WTC11 (cell line): Measurements from ENCODE around the gene ZNF431. TPM values are rescaled to one million over a fixed set of nuclear protein-coding genes. Genes with fewer than 3 reads are reported as not detected.
"Not testable (repeated sequence)": the region's sequence is repeated elsewhere in the genome, so short reads cannot be mapped to it uniquely, and the experiment has no call there.

Source experiments
- ATAC-seq: fragments of 200-7000 bp; cut with Tn5 transposase; 2 replicates; pipeline ENCODE4 v1.10.0; 2021; ENCODE audit warnings: mild to moderate bottlenecking, moderate library complexity
- CTCF ChIA-PET: fragments of 300-600 bp; sonication (Branson Sonifier 250); formaldehyde crosslinking; loops from one replicate; lab custom pipeline; 2021; ENCODE audit warnings: antibody characterized with exemption; lab: Charles Lee
- POLR2A ChIA-PET: fragments of 350-600 bp; sonication (Branson Sonifier 250); formaldehyde crosslinking; loops from one replicate; lab custom pipeline; 2021; ENCODE audit warnings: antibody characterized with exemption; lab: Charles Lee
- DNase-seq: peaks from one replicate; pipeline ENCODE4 v3.0.0; 2021; ENCODE audit warnings: low spot score
- H3K27ac Mint-ChIP-seq: 2 replicates; pipeline ENCODE4 v1.8.0; 2021; ENCODE audit warnings: mixed read lengths
- H3K27me3 Mint-ChIP-seq: 2 replicates; pipeline ENCODE4 v1.8.0; 2021; ENCODE audit warnings: low read depth, mild to moderate bottlenecking, moderate library complexity, mixed read lengths
- H3K36me3 Mint-ChIP-seq: 2 replicates; pipeline ENCODE4 v1.8.0; 2021; ENCODE audit warnings: mixed read lengths
- H3K4me1 Mint-ChIP-seq: 2 replicates; pipeline ENCODE4 v1.8.0; 2022; ENCODE audit warnings: mixed read lengths
- H3K4me3 Mint-ChIP-seq: 2 replicates; pipeline ENCODE4 v1.8.0; 2021; ENCODE audit warnings: mild to moderate bottlenecking, moderate library complexity, mixed read lengths
- H3K9me3 Mint-ChIP-seq: 2 replicates; pipeline ENCODE4 v1.8.0; 2021; ENCODE audit warnings: mixed read lengths
- ARID4B ChIP-seq: sonication (generic); formaldehyde crosslinking; IDR thresholded peaks from 2 replicates; pipeline ENCODE4 v1.8.0; 2023; ENCODE audit warnings: missing genetic modification reagents, mild to moderate bottlenecking, borderline replicate concordance
- ATF3 ChIP-seq: sonication (generic); formaldehyde crosslinking; conservative IDR thresholded peaks from 2 replicates; pipeline ENCODE4 v1.8.1; 2022; ENCODE audit warnings: mild to moderate bottlenecking, missing genetic modification reagents
- ATF6 ChIP-seq: sonication (generic); formaldehyde crosslinking; IDR thresholded peaks from 2 replicates; pipeline ENCODE4 v1.8.1; 2023; ENCODE audit warnings: mild to moderate bottlenecking, missing genetic modification reagents
- E2F4 ChIP-seq: sonication (generic); formaldehyde crosslinking; IDR thresholded peaks from 2 replicates; pipeline ENCODE4 v1.8.1; 2022; ENCODE audit warnings: low read depth, mild to moderate bottlenecking, moderate library complexity, missing genetic modification reagents, borderline replicate concordance
- ERG ChIP-seq: fragments of 250-450 bp; sonication (Bioruptor Pico); IDR thresholded peaks from 2 replicates; pipeline ENCODE4 v1.8.0; 2021; ENCODE audit warnings: mild to moderate bottlenecking
- FOXP1 ChIP-seq: sonication (generic); formaldehyde crosslinking; IDR thresholded peaks from 2 replicates; pipeline ENCODE4 v1.8.0; 2022; ENCODE audit warnings: missing genetic modification reagents, mild to moderate bottlenecking, moderate library complexity, borderline replicate concordance
- GTF2I ChIP-seq: fragments of 250-450 bp; sonication (Bioruptor Pico); conservative IDR thresholded peaks from 2 replicates; pipeline ENCODE4 v1.4.0; 2021; ENCODE audit warnings: mild to moderate bottlenecking
- MLX ChIP-seq: sonication (generic); formaldehyde crosslinking; IDR thresholded peaks from 2 replicates; pipeline ENCODE4 v1.8.1; 2023; ENCODE audit warnings: mild to moderate bottlenecking, missing genetic modification reagents, moderate library complexity
- MYBL2 ChIP-seq: sonication (generic); formaldehyde crosslinking; IDR thresholded peaks from 2 replicates; pipeline ENCODE4 v1.8.1; 2023; ENCODE audit warnings: mild to moderate bottlenecking, moderate library complexity, missing genetic modification reagents
- NFATC4 ChIP-seq: fragments of 250-450 bp; sonication (Bioruptor Pico); IDR thresholded peaks from 2 replicates; pipeline ENCODE4 v1.9.0; 2021; ENCODE audit warnings: mild to moderate bottlenecking
- NFYB ChIP-seq: sonication (generic); formaldehyde crosslinking; conservative IDR thresholded peaks from 2 replicates; pipeline ENCODE4 v1.8.0; 2022; ENCODE audit warnings: low read depth, missing genetic modification reagents
- NR3C1 ChIP-seq: sonication (generic); formaldehyde crosslinking; conservative IDR thresholded peaks from 2 replicates; pipeline ENCODE4 v1.8.1; 2023; ENCODE audit warnings: low read depth, mild to moderate bottlenecking, missing genetic modification reagents
- TCF7 ChIP-seq: sonication (generic); formaldehyde crosslinking; IDR thresholded peaks from 2 replicates; pipeline ENCODE4 v1.8.0; 2022; ENCODE audit warnings: mild to moderate bottlenecking, low read depth, missing genetic modification reagents, moderate library complexity
- TEAD1 ChIP-seq: sonication (generic); formaldehyde crosslinking; IDR thresholded peaks from 2 replicates; pipeline ENCODE4 v1.8.0; 2022; ENCODE audit warnings: mild to moderate bottlenecking, missing genetic modification reagents
- TP53 ChIP-seq: sonication (generic); formaldehyde crosslinking; IDR thresholded peaks from 2 replicates; pipeline ENCODE4 v1.8.1; 2023; ENCODE audit warnings: mild to moderate bottlenecking, missing genetic modification reagents
- USF1 ChIP-seq: sonication (generic); formaldehyde crosslinking; IDR thresholded peaks from 2 replicates; pipeline ENCODE4 v1.8.0; 2022; ENCODE audit warnings: mild to moderate bottlenecking, missing genetic modification reagents
- ZBTB43 ChIP-seq: sonication (generic); formaldehyde crosslinking; IDR thresholded peaks from 2 replicates; pipeline ENCODE4 v1.8.1; 2023; ENCODE audit warnings: mild to moderate bottlenecking, missing genetic modification reagents
- ZMAT4 ChIP-seq: fragments of 250-450 bp; sonication (Bioruptor Pico); IDR thresholded peaks from 2 replicates; pipeline ENCODE4 v1.9.0; 2021; ENCODE audit warnings: mild to moderate bottlenecking
- ZNF219 ChIP-seq: sonication (generic); formaldehyde crosslinking; IDR thresholded peaks from 2 replicates; pipeline ENCODE4 v1.8.0; 2023; ENCODE audit warnings: missing genetic modification reagents, mild to moderate bottlenecking, borderline replicate concordance
- ZNF232 ChIP-seq: sonication (generic); formaldehyde crosslinking; IDR thresholded peaks from 2 replicates; pipeline ENCODE4 v1.8.0; 2022; ENCODE audit warnings: mild to moderate bottlenecking, missing genetic modification reagents
- ZNF396 ChIP-seq: fragments of 250-450 bp; sonication (Bioruptor Pico); IDR thresholded peaks from 2 replicates; pipeline ENCODE4 v1.8.0; 2021; ENCODE audit warnings: mild to moderate bottlenecking, moderate library complexity, borderline replicate concordance
- total RNA-seq: library from RNA; stranded (reverse); gene quantifications from 3 replicates; pipeline ENCODE4 v1.2.3, GENCODE V29; 2021

The ZNF431 gene
- total RNA-seq, 1 experiment from 2014 or later: 42.1 TPM

GRCh38 chr19:21233691-21234090, 91.9 kb downstream of the ZNF431 start (continued):
- TF ChIP-seq ATF6 (CRISPR knock-in tag): no peak
- no peak for TF ChIP-seq FOXP1 (CRISPR knock-in tag)
- no peak for TF ChIP-seq TCF7 (CRISPR knock-in tag)
- no peak for TF ChIP-seq MLX (CRISPR knock-in tag)
- no peak for TF ChIP-seq NFYB (CRISPR knock-in tag)
- TF ChIP-seq, all 79 proteins: peak for 0

- DNase-seq, H3K27ac Mint-ChIP-seq, H3K4me1 Mint-ChIP-seq, POLR2A ChIA-PET, H3K4me3 Mint-ChIP-seq, ATAC-seq, H3K27me3 Mint-ChIP-seq: not testable (repeated sequence)
- CTCF ChIA-PET: interaction anchor here (1.0 kb wide), 1 partner anchor 20 kb away, joined by 3 read pairs; no protein-coding TSS in a partner anchor
- peaks cover 63% of the 10 kb centered on the region for H3K9me3 Mint-ChIP-seq
- peaks cover 15% of the 10 kb centered on the region for H3K36me3 Mint-ChIP-seq
Measured at GRCh38 chr19:21236751-21237150, 94.9 kb downstream of the ZNF431 start.

GRCh38 chr19:21238670-21239069, 96.8 kb downstream of the ZNF431 start:
- no peak for DNase-seq
- H3K4me3 Mint-ChIP-seq: no peak overlapping the region
- ATAC-seq: no peak
- H3K9me3 Mint-ChIP-seq: peaks cover 48% of the 10 kb centered on the region
- ChIA-PET POLR2A (no interaction called here), CTCF (no interaction called here)
- H3K36me3 Mint-ChIP-seq: peaks cover 7% of the 10 kb centered on the region
- H3K4me1 Mint-ChIP-seq: peaks cover 4% of the 10 kb centered on the region
- H3K27ac Mint-ChIP-seq: no peak overlapping the region
- no peaks in the 10 kb centered on the region for H3K27me3 Mint-ChIP-seq
- TF ChIP-seq ERG (CRISPR knock-in tag) (no peak), ZNF396 (CRISPR knock-in tag) (no peak), MYBL2 (CRISPR knock-in tag) (no peak), USF1 (CRISPR knock-in tag) (no peak), ZNF232 (CRISPR knock-in tag) (no peak), E2F4 (CRISPR knock-in tag) (no peak), ZMAT4 (CRISPR knock-in tag) (no peak), ZNF219 (CRISPR knock-in tag) (no peak), TP53 (CRISPR knock-in tag) (no peak), NFATC4 (CRISPR knock-in tag) (no peak), ARID4B (no peak), TEAD1 (no peak), ZBTB43 (CRISPR knock-in tag) (no peak), ATF3 (CRISPR knock-in tag) (no peak), GTF2I (CRISPR knock-in tag) (no peak), NR3C1 (CRISPR knock-in tag) (no peak)
